HG03354 (cell line): ENCODE results near the gene AKT2.
"Not testable (repeated sequence)": the region's sequence is repeated elsewhere in the genome, so short reads cannot be mapped to it uniquely, and the experiment has no call there.

Source experiments
- ATAC-seq: cut with Tn5 transposase; IDR thresholded peaks from one replicate; pipeline ENCODE4 v1.9.1; 2021; ENCODE audit warnings: mild to moderate bottlenecking; ENCODE audit not compliant: unreplicated experiment, poor library complexity, severe bottlenecking

Gene AKT2

DNA sequence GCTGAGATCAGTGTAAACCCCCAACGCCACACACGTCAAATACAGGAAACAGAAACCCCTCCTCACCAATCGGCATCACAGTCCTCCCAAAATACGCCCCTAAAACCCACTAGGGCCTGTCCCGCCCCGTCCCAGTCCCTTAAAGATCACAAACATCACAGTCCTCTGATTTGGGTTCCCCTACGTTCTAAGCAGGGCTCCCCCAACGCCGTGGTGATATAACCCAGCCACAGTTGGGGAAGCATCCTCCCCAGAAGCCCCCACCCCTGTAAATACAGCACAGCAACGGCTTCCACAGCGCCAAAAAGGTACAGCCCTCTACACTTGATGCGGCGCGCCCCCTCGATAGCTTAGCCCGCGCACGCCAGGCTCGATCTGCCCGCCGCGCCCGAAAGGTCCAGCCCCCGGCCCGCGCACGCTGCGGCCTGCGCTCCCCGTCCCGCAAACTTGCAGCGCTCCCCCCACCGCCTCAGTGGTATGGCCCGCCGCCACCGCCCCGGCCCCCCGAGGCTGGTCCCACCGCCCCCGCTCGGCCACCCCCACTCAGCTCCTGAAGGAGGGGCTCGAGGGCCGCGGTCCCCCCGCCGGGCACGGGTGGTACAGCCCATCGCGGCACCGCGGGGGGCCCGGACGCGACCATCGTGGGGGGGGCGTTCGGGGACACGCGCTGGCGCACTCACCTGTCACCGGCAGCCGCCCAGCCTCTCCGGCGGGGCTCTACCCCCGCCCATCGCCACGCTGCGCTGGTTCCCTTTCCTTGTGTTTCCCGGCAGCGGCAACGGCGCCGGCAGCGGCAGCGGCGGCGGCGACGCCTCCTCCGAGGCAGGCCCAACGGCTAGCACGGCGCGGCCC is at the start of gene AKT2:
AKT2 (minus strand) TSS at position 845 of the 852 bp plus-strand sequence. CDS start 20,078 bp downstream, outside the sequence.
- peak; percentile 39 for ATAC-seq

DNA sequence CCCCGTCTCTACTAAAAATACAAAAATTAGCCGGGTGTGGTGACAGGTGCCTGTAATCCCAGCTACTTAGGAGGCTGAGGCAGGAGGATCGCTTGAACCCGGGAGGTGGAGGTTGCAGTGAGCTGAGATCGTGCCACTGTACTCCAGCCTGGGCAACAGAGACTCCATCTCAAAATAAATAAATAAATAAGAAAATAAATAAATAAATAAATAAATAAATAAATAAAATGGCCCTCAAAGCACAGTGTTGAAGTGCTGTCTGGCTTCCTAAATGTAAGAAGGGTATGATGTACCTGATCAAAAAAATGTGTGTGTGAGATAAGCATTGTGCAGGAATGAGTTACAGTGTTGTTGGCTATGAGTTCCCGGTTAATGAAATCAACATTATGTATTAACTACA is 47.9 kb upstream of the AKT2 start:
- ATAC-seq, result not testable (repeated sequence)

- no peak for ATAC-seq
These were observed 47.5 kb upstream of the AKT2 start for GRCh38 chr19:40332669-40333068.

DNA sequence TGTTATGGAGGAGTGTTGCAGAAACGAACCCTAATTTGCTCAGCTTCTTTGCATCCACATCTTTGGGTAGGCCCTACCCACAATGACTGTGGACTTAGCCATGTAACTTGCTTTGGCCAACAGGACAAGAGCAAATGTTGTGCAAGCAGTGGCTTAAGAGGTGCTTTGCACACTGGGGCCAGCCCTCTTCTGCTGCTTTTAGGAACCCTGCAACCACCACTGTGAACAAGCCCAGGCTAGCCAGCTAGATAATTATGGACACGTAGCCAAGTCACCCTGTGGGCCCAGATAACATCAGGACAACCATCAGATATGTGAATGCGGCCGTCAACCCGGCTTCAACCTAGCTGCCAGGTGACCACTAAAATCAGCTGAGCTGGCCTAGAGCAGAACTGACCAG is 45.9 kb upstream of the AKT2 start:
- no peak for ATAC-seq

DNA sequence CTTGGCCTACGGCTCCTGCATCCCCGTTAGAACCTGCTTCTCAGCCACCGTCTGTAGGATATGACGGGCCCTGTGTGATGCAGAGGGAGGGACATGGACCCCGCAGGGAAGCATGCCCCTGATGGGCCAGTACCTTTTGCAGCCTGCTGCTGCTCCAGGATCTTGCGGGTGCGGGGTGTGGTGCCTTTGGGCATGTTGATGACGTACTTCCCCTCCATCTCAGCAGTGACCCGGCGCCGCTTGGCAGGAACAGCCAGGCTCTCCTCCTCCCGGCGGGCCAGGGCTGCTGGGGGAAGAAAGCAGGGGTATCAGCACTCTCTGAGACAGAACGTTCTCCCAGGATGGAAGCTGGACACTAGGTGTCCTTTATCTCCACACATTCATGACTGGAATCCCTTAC is 41.1 kb upstream of the AKT2 start:
- ATAC-seq, result no peak

DNA sequence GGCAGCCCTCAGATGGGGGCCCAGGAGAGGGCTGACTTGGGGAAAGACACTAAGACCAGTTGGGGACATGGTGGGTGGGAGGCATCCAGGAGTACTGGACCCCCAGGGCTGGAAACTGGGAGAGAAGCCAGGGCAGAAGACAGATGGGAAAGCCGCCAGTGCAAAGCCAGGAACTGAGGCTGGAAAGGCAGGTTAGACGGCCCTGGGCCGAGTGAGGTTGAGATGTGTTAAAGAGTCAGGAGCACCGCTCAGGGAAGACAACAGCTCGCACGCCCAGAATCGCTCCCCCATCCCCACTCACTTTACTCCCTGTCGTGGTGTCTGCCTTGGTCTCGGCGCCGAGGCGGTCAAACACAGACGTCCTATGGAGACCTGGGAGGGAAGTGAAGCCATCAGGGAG is 38.6 kb upstream of the AKT2 start:
- ATAC-seq, result no peak

- no peak for ATAC-seq
These were observed 37.9 kb upstream of the AKT2 start for GRCh38 chr19:40322951-40323615.

GRCh38 chr19:40322271-40322610 is 37.1 kb upstream of the AKT2 start:
- ATAC-seq, result no peak

GRCh38 chr19:40321566-40322270 is 36.6 kb upstream of the AKT2 start:
- ATAC-seq, result no peak

GRCh38 chr19:40321076-40321475 is 35.9 kb upstream of the AKT2 start:
- no peak for ATAC-seq

GRCh38 chr19:40320558-40320935 is 35.4 kb upstream of the AKT2 start:
- ATAC-seq, result no peak

DNA sequence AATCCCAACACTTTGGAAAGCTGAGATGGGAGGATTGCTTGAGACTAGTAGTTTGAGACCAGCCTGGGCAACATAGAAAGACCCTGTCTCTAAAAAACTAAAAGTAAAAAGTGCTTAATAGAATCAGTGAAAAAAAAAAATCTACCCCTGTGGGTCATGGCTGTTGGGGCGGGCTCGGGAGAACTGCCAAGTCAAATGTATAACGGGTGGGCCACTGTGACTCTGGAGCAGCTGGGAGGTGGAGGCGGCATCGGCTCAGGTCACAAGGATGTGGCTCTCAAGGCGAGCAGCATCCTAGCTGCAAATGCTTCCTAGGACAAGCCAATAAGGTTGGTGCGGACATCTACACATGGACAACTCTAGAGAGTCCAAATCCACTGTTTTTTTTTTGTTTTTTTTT is 32.2 kb upstream of the AKT2 start:
- ATAC-seq, result no peak

GRCh38 chr19:40315812-40316470 is 30.8 kb upstream of the AKT2 start:
- ATAC-seq, result no peak

DNA sequence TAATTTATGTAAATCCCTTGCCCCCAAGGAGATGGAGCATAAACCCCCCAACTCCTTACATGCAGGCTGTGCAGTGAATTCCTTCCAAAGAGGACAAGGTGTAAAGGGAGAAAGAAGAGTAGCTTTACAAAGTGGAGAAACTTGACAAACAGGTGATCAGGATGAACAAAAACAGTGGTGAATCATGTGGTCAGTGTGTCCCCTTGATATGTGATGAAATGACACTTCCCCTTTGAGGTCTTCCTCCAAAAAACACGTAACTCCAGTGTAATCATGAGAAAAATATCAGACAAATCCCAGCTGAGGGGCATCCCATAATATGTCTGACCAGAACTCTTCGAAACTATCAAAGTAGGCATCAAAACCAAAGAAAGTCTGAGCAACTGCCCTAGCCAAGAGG is 29.5 kb upstream of the AKT2 start:
- no peak for ATAC-seq

- no peak for ATAC-seq
These were observed 28.3 kb upstream of the AKT2 start for GRCh38 chr19:40313229-40313983.

DNA sequence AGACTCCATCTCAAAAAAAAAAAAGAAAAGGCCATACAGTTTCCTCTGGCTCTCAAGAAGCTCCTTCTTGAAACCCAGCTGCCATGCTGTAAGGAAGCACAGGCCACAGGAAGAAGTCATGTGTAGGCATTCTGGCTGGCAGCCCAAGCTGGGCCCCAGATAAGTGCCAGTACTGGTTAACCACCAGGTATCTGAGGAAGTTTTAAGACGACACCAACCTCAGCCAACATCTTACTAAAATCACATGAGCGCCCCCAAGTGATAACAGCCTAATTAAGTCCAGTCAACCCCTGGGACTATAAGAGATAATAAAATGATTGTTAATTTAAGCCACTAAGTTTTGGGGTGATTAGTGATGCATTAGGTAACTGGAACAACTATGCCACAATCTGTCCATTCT is 27.4 kb upstream of the AKT2 start:
- ATAC-seq, result no peak

DNA sequence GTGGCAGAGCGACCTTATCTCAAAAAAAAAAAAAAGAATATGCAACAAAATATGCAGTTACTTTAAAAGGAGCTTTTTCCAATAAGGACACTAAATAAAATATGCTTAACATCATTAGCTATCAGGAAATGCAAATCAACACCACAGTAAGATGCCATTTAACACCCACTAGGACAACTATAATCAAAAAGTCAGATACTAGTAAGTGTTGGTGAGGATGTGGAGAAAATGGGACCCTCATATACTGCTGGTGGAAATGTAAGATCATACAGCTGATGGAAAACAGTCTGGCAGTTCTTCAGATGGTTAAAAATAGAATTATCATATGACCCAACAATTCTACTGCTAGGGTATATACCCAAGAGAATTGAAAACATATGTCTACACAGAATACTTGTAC is 24.5 kb upstream of the AKT2 start:
- no peak for ATAC-seq

GRCh38 chr19:40305403-40305802 is 20.3 kb upstream of the AKT2 start:
- no peak for ATAC-seq

DNA sequence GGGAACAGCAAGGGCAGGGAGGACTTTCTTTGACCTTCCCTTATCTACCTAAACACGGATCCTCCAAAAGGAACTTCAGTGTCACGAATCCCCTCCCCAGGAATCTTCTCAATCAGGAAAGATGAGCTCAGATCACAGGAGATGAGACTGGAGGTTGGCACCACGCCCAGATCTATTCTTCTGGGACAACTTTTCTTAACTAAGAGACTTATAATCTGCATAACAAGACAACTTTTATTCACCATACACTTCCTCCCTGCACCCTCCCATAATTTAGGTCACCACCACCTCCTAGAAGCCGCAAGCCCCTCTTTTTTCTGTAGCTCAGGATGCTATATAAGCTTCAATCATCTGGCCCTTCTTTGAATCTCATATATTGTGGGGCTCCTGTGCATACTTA is 19.2 kb upstream of the AKT2 start:
- ATAC-seq, result no peak

- no peak for ATAC-seq
These were observed 18.6 kb upstream of the AKT2 start for GRCh38 chr19:40303765-40304164.
